Activated CD4-positive, alpha-beta T cell treated with anti-CD3 and anti-CD28 coated beads, Interleukin-2, amount 50 U/mL, for 48 hours (primary cell): ENCODE data around the gene IFITM2.
"Not testable (repeated sequence)": the region's sequence is repeated elsewhere in the genome, so short reads cannot be mapped to it uniquely, and the experiment has no call there.

Source experiments
- DNase-seq, 2 experiments: peaks; one replicate each; pipeline ENCODE4 v3.0.0-alpha.2; 2020

The IFITM2 gene

GRCh38 chr11:281486-282161, 26.0 kb upstream of the IFITM2 start:
- DNase-seq = no peak

GRCh38 chr11:282171-282570, 25.4 kb upstream of the IFITM2 start:
- DNase-seq = no peak

GRCh38 chr11:282630-283360, 24.8 kb upstream of the IFITM2 start:
- no peak for DNase-seq

GRCh38 chr11:283405-284104, 24.1 kb upstream of the IFITM2 start:
- DNase-seq = no peak

- no peak for DNase-seq
Measured at GRCh38 chr11:284105-285020, 23.3 kb upstream of the IFITM2 start.

- DNase-seq = no peak
Measured at GRCh38 chr11:285021-285893, 22.4 kb upstream of the IFITM2 start.

GRCh38 chr11:285894-286220, 21.8 kb upstream of the IFITM2 start:
- no peak for DNase-seq

- not testable (repeated sequence) for DNase-seq
Measured at GRCh38 chr11:286977-287820, 20.4 kb upstream of the IFITM2 start.

- DNase-seq = peak; percentile 39 to 52
Measured at GRCh38 chr11:287821-288477, 19.7 kb upstream of the IFITM2 start.

- peak; percentile 60 to 63 for DNase-seq
Measured at GRCh38 chr11:288478-289397, 18.9 kb upstream of the IFITM2 start, which contains the start of gene PGGHG. Gene PGGHG, plus strand, starts transcription at chr11:289126. Its CDS starts 691 bp downstream, at chr11:289817.

GRCh38 chr11:289398-289711, 18.3 kb upstream of the IFITM2 start:
- no peak for DNase-seq

- DNase-seq = no peak
Measured at GRCh38 chr11:289712-290620, 17.6 kb upstream of the IFITM2 start.

GRCh38 chr11:290621-291231, 16.9 kb upstream of the IFITM2 start:
- DNase-seq = no peak

- DNase-seq = no peak
Measured at GRCh38 chr11:291281-292210, 16.1 kb upstream of the IFITM2 start.

- no peak for DNase-seq
Measured at GRCh38 chr11:292211-293121, 15.2 kb upstream of the IFITM2 start.
